ENCODE results near the gene FDPS.

Gene FDPS

GRCh38 chr1:155320252-155320651 lies 11.6 kb downstream of the FDPS start:
- TF ChIP-seq CTCF (IDR thresholded peaks at IDR 0.05), result no peak
- peak overlapping the region; percentile 98 to 99 for H3K27ac ChIP-seq

GRCh38 chr1:155320661-155321617 lies 12.3 kb downstream of the FDPS start, which contains the start of gene RUSC1:
TSS of gene RUSC1 (plus strand) at chr1:155320894. CDS start at chr1:155321774, 880 bp downstream.
- TF ChIP-seq CTCF (IDR thresholded peaks at IDR 0.05), result no peak
- peak within 1 kb of the TSS; percentile 87 for H3K4me3 ChIP-seq
- DNase-seq (ENCODE audit: low spot score), result peak; percentile 91
- H3K27ac ChIP-seq, result peak within 1 kb of the TSS; percentile 98 to 99

More at GRCh38 chr1:155320252-155320651, 11.6 kb downstream of the FDPS start:
- no peak for DNase-seq (ENCODE audit: low spot score)
- peak overlapping the region; percentile 87 for H3K4me3 ChIP-seq

GRCh38 chr1:155321639-155322503 lies 13.2 kb downstream of the FDPS start:
- Histone ChIP-seq H3K27ac (peak overlapping the region; percentile 98 to 99), H3K4me3 (peak overlapping the region; percentile 87)
- TF ChIP-seq CTCF (IDR thresholded peaks at IDR 0.05), result no peak
- no peak for DNase-seq (ENCODE audit: low spot score)

- H3K4me3 ChIP-seq, result peak overlapping the region; percentile 87
- DNase-seq (ENCODE audit: low spot score), result no peak
- peak overlapping the region; percentile 98 to 99 for H3K27ac ChIP-seq
- no peak for TF ChIP-seq CTCF (IDR thresholded peaks at IDR 0.05)
These were observed 13.9 kb downstream of the FDPS start for GRCh38 chr1:155322571-155322952.

- peak; percentile 97 for TF ChIP-seq CTCF (IDR thresholded peaks at IDR 0.05)
- Histone ChIP-seq H3K27ac (peak overlapping the region; percentile 98 to 99), H3K4me3 (peak overlapping the region; percentile 87)
- DNase-seq (ENCODE audit: low spot score), result peak; percentile 98
These were observed 14.5 kb downstream of the FDPS start for GRCh38 chr1:155322953-155323728.

GRCh38 chr1:155323729-155324036 lies 15.0 kb downstream of the FDPS start:
- Histone ChIP-seq H3K27ac (peak overlapping the region; percentile 98 to 99), H3K4me3 (peak overlapping the region; percentile 87)
- DNase-seq (ENCODE audit: low spot score), result peak; percentile 96
- TF ChIP-seq CTCF (IDR thresholded peaks at IDR 0.05), result no peak

Measured in coronary artery (tissue), 2 donors.